ENCODE measurements around the gene GMDS. TPM values are rescaled to one million over a fixed set of nuclear protein-coding genes. Genes with fewer than 3 reads are reported as not detected.

GMDS gene
- total RNA-seq, 5 donors from 2014 or later (not counting 1 experiment from before 2014, with no cell fraction given), result 12.9 to 21.5 (median 14.6) TPM

DNA sequence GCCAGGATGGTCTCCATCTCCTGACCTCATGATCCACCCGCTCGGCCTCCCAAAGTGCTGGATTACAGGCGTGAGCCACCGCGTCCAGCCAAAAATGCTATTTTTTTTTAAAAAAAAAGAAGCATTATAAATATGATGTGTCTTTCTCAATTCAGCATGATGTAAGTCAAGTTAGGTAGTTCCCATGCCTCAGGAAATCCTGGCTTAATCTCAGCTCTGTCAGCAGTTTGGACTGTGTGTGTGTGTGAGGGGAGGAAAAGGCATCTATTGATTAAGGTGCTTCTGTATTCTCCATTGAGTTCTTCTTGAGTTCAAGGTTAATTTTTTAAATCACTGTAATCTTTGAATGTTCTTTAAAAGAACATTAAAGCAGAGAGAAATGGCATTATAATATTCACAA is 51.5 kb downstream of the GMDS start:
- no peaks in the 10 kb centered on the region for H3K4me1 ChIP-seq (ENCODE audit: control insufficient read depth in 1 of 2, extremely low read depth in 1 of 2, insufficient read depth in 2 of 2, low read length in 2 of 2)
- H3K27me3 Mint-ChIP-seq, result no peaks in the 10 kb centered on the region
- peaks cover 3% of the 10 kb centered on the region for H3K36me3 Mint-ChIP-seq
- no peaks in the 10 kb centered on the region for H3K27me3 ChIP-seq (replicated peaks in 1 of 2; ENCODE audit: control insufficient read depth in 2 of 2, extremely low read depth in 1 of 2, insufficient read depth in 2 of 2, low read length in 1 of 2)
- POLR2A ChIA-PET, result no interaction called here
- no peaks in the 10 kb centered on the region for H3K36me3 ChIP-seq (ENCODE audit: control insufficient read depth in 2 of 2, extremely low read depth in 1 of 2, insufficient read depth in 1 of 2, low read length in 1 of 2)
- no peaks in the 10 kb centered on the region for H3K9me3 ChIP-seq
- H3K27ac ChIP-seq (ENCODE audit: low read length), result no peak overlapping the region
- H3K4me1 Mint-ChIP-seq, result peaks cover 2 to 4% (median 3%) of the 10 kb centered on the region in 3 donors
- DNase-seq (no peak), ATAC-seq (replicated peaks in 1 of 4) (no peak)
- no peaks in the 10 kb centered on the region for H3K9me3 Mint-ChIP-seq
- H3K27ac Mint-ChIP-seq, result no peak overlapping the region
- no peak overlapping the region for H3K4me3 Mint-ChIP-seq
- 100% methylated on average over 4 of the region's 5 CpGs for WGBS (ENCODE audit: insufficient coverage)
- H3K4me3 ChIP-seq (ENCODE audit: control insufficient read depth in 1 of 2, extremely low read depth in 1 of 2, low read length in 1 of 2), result no peak overlapping the region
- CTCF ChIA-PET, result interaction anchor here in 1 of 2 donors (0.6 to 1.1 kb wide), 2 partner anchors 23 to 157 kb away, joined by 3 to 4 read pairs; no protein-coding TSS in a partner anchor

DNA sequence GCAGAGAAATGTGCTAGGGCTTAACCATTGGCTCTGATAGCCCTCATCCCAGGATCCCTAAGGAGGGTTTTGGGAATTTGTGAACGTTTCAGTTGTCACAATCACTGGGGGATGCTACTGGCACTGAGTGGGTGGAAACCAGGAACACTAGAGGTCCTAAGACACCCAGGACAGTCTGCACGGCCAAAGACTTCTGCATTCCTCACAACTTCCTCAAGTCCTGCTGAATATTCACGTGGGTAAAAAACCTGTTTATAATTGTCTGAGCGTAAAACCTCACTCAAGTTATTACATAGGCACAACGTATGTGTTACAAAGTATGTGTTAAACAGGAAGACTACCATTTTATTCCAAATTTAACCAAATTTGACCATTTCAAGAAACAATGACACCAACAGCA is 52.4 kb downstream of the GMDS start:
- POLR2A ChIA-PET, result interaction anchor here (0.6 kb wide), 2 partner anchors 174 to 776 kb away, joined by 4 to 8 read pairs; no protein-coding TSS in a partner anchor
- ATAC-seq (replicated peaks in 1 of 4) (no peak), DNase-seq (no peak)
- CTCF ChIA-PET, result interaction anchor here in 1 of 2 donors (0.8 kb wide), 1 partner anchor 161 kb away, joined by 3 read pairs; no protein-coding TSS in a partner anchor
- Histone ChIP-seq H3K4me1 (ENCODE audit: control insufficient read depth in 1 of 2, extremely low read depth in 1 of 2, insufficient read depth in 2 of 2, low read length in 2 of 2) (no peaks in the 10 kb centered on the region), H3K27me3 (replicated peaks in 1 of 2; ENCODE audit: control insufficient read depth in 2 of 2, extremely low read depth in 1 of 2, insufficient read depth in 2 of 2, low read length in 1 of 2) (no peaks in the 10 kb centered on the region), H3K36me3 (ENCODE audit: control insufficient read depth in 2 of 2, extremely low read depth in 1 of 2, insufficient read depth in 1 of 2, low read length in 1 of 2) (no peaks in the 10 kb centered on the region), H3K4me3 (ENCODE audit: control insufficient read depth in 1 of 2, extremely low read depth in 1 of 2, low read length in 1 of 2) (no peak overlapping the region), H3K27ac (ENCODE audit: low read length) (no peak overlapping the region), H3K9me3 (no peaks in the 10 kb centered on the region)
- peaks cover 3% of the 10 kb centered on the region for H3K36me3 Mint-ChIP-seq
- H3K27ac Mint-ChIP-seq, result no peak overlapping the region
- no peaks in the 10 kb centered on the region for H3K27me3 Mint-ChIP-seq
- no CpG with 5 or more reads among the region's 5 CpGs for WGBS (ENCODE audit: insufficient coverage)
- peaks cover 3 to 10% (median 3%) of the 10 kb centered on the region in 3 donors for H3K4me1 Mint-ChIP-seq
- H3K4me3 Mint-ChIP-seq, result no peak overlapping the region
- H3K9me3 Mint-ChIP-seq, result no peaks in the 10 kb centered on the region

DNA sequence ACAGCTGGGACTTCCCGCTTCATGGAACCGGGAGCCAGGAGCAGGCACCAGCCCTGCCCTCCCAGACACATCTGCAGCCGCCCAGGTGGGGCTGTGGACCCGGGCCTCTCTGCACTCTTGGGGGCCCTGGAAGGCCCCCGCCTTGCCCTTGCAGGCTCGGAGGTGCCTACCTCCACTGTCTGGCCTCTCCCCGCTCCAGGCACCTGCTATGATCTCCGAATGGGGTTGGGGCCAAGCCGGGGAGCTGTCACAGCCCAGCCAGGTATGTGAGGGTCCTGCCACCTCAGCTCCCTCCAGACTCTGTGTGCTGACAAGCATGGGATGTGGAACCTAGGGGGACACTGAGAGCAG is 54.0 kb downstream of the GMDS start:
- no peaks in the 10 kb centered on the region for H3K9me3 Mint-ChIP-seq
- H3K27ac ChIP-seq (ENCODE audit: low read length), result no peak overlapping the region
- H3K4me1 ChIP-seq (ENCODE audit: control insufficient read depth in 1 of 2, extremely low read depth in 1 of 2, insufficient read depth in 2 of 2, low read length in 2 of 2), result no peaks in the 10 kb centered on the region
- WGBS (ENCODE audit: insufficient coverage), result 99% methylated on average over 7 of the region's 9 CpGs
- ATAC-seq (replicated peaks in 1 of 4) (no peak), DNase-seq (no peak)
- no peak overlapping the region for H3K4me3 Mint-ChIP-seq
- H3K9me3 ChIP-seq, result no peaks in the 10 kb centered on the region
- H3K36me3 Mint-ChIP-seq, result peaks cover 3% of the 10 kb centered on the region
- H3K27me3 ChIP-seq (replicated peaks in 1 of 2; ENCODE audit: control insufficient read depth in 2 of 2, extremely low read depth in 1 of 2, insufficient read depth in 2 of 2, low read length in 1 of 2), result no peaks in the 10 kb centered on the region
- H3K36me3 ChIP-seq (ENCODE audit: control insufficient read depth in 2 of 2, extremely low read depth in 1 of 2, insufficient read depth in 1 of 2, low read length in 1 of 2), result no peaks in the 10 kb centered on the region
- CTCF ChIA-PET, result interaction anchor here in 1 of 2 donors (0.8 kb wide), 1 partner anchor 404 kb away, joined by 3 read pairs; no protein-coding TSS in a partner anchor
- peaks cover 8 to 23% (median 12%) of the 10 kb centered on the region in 3 donors for H3K4me1 Mint-ChIP-seq
- no peak overlapping the region for H3K27ac Mint-ChIP-seq
- H3K27me3 Mint-ChIP-seq, result no peaks in the 10 kb centered on the region
- H3K4me3 ChIP-seq (ENCODE audit: control insufficient read depth in 1 of 2, extremely low read depth in 1 of 2, low read length in 1 of 2), result no peak overlapping the region
- POLR2A ChIA-PET, result no interaction called here

DNA sequence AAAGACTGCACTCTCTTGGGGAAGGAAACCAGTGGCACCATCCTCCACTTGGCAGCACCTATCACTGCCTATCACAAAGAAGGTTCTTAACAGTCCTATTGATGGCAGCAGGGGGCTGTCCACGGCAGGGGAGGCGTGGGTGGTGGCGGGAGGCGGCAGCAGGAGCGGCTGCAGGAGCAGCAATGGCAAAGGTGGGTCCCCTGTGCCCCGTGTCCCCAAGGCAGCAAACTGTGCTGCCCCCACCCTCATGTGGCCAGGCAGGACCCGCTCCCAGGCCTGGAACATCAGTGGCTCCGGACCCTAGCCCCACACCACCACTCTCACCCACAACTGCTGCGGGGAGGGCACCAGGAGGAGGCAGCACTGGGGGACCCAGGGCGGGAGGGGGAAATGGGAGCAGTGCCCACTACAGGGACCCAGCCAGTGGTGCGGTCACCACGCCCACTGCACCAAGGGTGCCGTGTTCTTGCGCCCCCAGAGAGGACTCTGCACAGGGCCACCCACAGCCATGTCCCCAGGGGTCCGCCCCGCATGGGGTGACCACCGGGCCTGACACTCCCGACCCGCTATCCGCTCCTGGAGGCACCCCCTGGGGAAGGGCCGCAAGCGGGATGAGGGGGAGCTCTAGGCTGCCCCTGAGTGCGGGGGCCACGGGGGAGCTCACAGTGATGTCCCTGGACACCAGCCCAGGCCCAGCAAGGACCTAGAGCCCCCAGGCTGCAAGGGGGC is 54.6 kb downstream of the GMDS start:
- peaks cover 6 to 23% (median 10%) of the 10 kb centered on the region in 3 donors for H3K4me1 Mint-ChIP-seq
- H3K4me3 ChIP-seq (ENCODE audit: control insufficient read depth in 1 of 2, extremely low read depth in 1 of 2, low read length in 1 of 2), result no peak overlapping the region
- DNase-seq (peak in 1 of 35 experiments; percentile 5), ATAC-seq (replicated peaks in 1 of 4) (no peak)
- no peaks in the 10 kb centered on the region for H3K9me3 ChIP-seq
- no peak overlapping the region for H3K27ac Mint-ChIP-seq
- no peak overlapping the region for H3K27ac ChIP-seq (ENCODE audit: low read length)
- no peaks in the 10 kb centered on the region for H3K4me1 ChIP-seq (ENCODE audit: control insufficient read depth in 1 of 2, extremely low read depth in 1 of 2, insufficient read depth in 2 of 2, low read length in 2 of 2)
- no peaks in the 10 kb centered on the region for H3K27me3 Mint-ChIP-seq
- ChIA-PET CTCF (interaction anchor here in 1 of 2 donors (0.8 kb wide), 1 partner anchor 403 kb away, joined by 3 read pairs; no protein-coding TSS in a partner anchor), POLR2A (no interaction called here)
- no peaks in the 10 kb centered on the region for H3K27me3 ChIP-seq (replicated peaks in 1 of 2; ENCODE audit: control insufficient read depth in 2 of 2, extremely low read depth in 1 of 2, insufficient read depth in 2 of 2, low read length in 1 of 2)
- H3K36me3 ChIP-seq (ENCODE audit: control insufficient read depth in 2 of 2, extremely low read depth in 1 of 2, insufficient read depth in 1 of 2, low read length in 1 of 2), result no peaks in the 10 kb centered on the region
- H3K9me3 Mint-ChIP-seq, result no peaks in the 10 kb centered on the region
- H3K4me3 Mint-ChIP-seq, result no peak overlapping the region
- 96% methylated on average over 17 of the region's 24 CpGs for WGBS (ENCODE audit: insufficient coverage)
- peaks cover 3% of the 10 kb centered on the region for H3K36me3 Mint-ChIP-seq

DNA sequence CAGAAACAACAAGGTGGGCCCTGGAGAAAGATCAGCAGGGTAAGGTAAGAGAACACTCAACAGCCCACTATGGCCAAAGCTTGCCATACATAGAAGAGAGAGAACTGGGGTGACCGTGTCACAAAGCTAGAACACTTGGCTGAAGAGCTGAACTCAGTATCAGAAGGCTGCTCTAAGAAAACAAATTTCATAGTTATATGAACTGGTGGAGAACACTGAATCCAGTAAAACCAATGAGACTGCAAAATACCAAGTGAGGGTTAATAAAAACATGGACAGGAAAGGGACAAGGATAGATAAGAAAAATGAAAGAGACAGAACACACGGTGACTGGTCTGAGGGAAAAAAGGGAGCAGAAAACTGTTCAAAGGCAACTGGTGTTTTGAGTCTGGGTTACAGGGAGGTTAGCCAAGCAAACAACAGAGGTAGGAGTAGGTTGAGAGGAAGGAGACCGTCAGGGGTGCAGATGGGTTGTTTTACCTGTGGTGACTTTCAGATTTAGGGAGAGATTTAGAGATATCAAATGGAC is 56.5 kb downstream of the GMDS start:
- Mint-ChIP-seq H3K4me1 (peaks cover 6 to 23% (median 13%) of the 10 kb centered on the region in 3 donors), H3K4me3 (no peak overlapping the region), H3K27ac (no peak overlapping the region), H3K27me3 (no peaks in the 10 kb centered on the region), H3K36me3 (peaks cover 3% of the 10 kb centered on the region), H3K9me3 (no peaks in the 10 kb centered on the region)
- POLR2A ChIA-PET, result no interaction called here
- H3K9me3 ChIP-seq, result no peaks in the 10 kb centered on the region
- CTCF ChIA-PET, result no interaction called here
- H3K27ac ChIP-seq (ENCODE audit: low read length), result no peak overlapping the region
- H3K4me3 ChIP-seq (ENCODE audit: control insufficient read depth in 1 of 2, extremely low read depth in 1 of 2, low read length in 1 of 2), result no peak overlapping the region
- no peak for ATAC-seq (replicated peaks in 1 of 4)
- H3K27me3 ChIP-seq (replicated peaks in 1 of 2; ENCODE audit: control insufficient read depth in 2 of 2, extremely low read depth in 1 of 2, insufficient read depth in 2 of 2, low read length in 1 of 2), result no peaks in the 10 kb centered on the region
- H3K36me3 ChIP-seq (ENCODE audit: control insufficient read depth in 2 of 2, extremely low read depth in 1 of 2, insufficient read depth in 1 of 2, low read length in 1 of 2), result no peaks in the 10 kb centered on the region
- no peaks in the 10 kb centered on the region for H3K4me1 ChIP-seq (ENCODE audit: control insufficient read depth in 1 of 2, extremely low read depth in 1 of 2, insufficient read depth in 2 of 2, low read length in 2 of 2)
- 75% methylated on average over 2 of the region's 3 CpGs for WGBS (ENCODE audit: insufficient coverage)
- no peak for DNase-seq

DNA sequence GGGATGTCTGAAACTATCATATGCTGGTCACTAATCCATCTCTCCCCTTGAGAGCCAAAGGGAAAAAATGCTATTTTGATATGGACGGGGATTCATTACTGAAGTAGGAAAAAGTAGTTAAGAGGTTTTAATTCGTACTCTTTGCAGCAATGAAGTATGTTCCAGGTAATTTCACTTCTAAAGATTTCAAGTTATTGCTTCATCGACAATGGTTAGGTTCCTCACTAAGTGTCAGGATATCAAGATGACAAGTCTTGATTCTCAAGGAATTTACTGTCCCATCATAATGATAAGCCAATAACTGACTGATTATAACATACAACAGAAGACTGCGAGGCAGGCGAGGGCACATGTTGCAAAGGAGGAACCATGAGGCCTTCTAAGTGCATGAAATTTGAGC is 57.0 kb downstream of the GMDS start:
- no peaks in the 10 kb centered on the region for H3K4me1 ChIP-seq (ENCODE audit: control insufficient read depth in 1 of 2, extremely low read depth in 1 of 2, insufficient read depth in 2 of 2, low read length in 2 of 2)
- no peak overlapping the region for H3K4me3 ChIP-seq (ENCODE audit: control insufficient read depth in 1 of 2, extremely low read depth in 1 of 2, low read length in 1 of 2)
- Mint-ChIP-seq H3K4me1 (peaks cover 6 to 23% (median 13%) of the 10 kb centered on the region in 3 donors), H3K27ac (no peak overlapping the region), H3K27me3 (no peaks in the 10 kb centered on the region), H3K36me3 (peaks cover 3% of the 10 kb centered on the region), H3K9me3 (no peaks in the 10 kb centered on the region), H3K4me3 (no peak overlapping the region)
- H3K27ac ChIP-seq (ENCODE audit: low read length), result no peak overlapping the region
- POLR2A ChIA-PET, result no interaction called here
- CTCF ChIA-PET, result no interaction called here
- WGBS (ENCODE audit: insufficient coverage), result 80% methylated on average over 1 of the region's 5 CpGs
- no peaks in the 10 kb centered on the region for H3K36me3 ChIP-seq (ENCODE audit: control insufficient read depth in 2 of 2, extremely low read depth in 1 of 2, insufficient read depth in 1 of 2, low read length in 1 of 2)
- H3K27me3 ChIP-seq (replicated peaks in 1 of 2; ENCODE audit: control insufficient read depth in 2 of 2, extremely low read depth in 1 of 2, insufficient read depth in 2 of 2, low read length in 1 of 2), result no peaks in the 10 kb centered on the region
- no peak for DNase-seq
- H3K9me3 ChIP-seq, result no peaks in the 10 kb centered on the region
- no peak for ATAC-seq (replicated peaks in 1 of 4)

Data from T-cell (primary cell).